Uterus (tissue), 2 donors: ENCODE results near the gene POU3F3.

Source experiments
- POLR2A ChIP-seq, 2 donors: fragments of 450-650 bp; IDR thresholded peaks; one replicate each; pipeline ENCODE4 v1.6.1; 2016; ENCODE audit warnings: antibody characterized with exemption in 2 of 2, mild to moderate bottlenecking in 1 of 2, moderate library complexity in 1 of 2
- TF ChIP-seq, protein P1 (sequence below), 4 experiments: fragments of 200-600 bp in 2 of 4; fragments of 450-650 bp in 2 of 4; sonication (generic) in 2 of 4; IDR thresholded peaks; one replicate each; pipeline ENCODE4 v1.5.1; 2016 to 2019; ENCODE audit warnings: antibody characterized with exemption in 4 of 4, mild to moderate bottlenecking in 2 of 4, moderate library complexity in 1 of 4

GRCh38 chr2:104850361-104851290 is 3.3 kb upstream of the POU3F3 start:
- TF ChIP-seq, protein P1, sequence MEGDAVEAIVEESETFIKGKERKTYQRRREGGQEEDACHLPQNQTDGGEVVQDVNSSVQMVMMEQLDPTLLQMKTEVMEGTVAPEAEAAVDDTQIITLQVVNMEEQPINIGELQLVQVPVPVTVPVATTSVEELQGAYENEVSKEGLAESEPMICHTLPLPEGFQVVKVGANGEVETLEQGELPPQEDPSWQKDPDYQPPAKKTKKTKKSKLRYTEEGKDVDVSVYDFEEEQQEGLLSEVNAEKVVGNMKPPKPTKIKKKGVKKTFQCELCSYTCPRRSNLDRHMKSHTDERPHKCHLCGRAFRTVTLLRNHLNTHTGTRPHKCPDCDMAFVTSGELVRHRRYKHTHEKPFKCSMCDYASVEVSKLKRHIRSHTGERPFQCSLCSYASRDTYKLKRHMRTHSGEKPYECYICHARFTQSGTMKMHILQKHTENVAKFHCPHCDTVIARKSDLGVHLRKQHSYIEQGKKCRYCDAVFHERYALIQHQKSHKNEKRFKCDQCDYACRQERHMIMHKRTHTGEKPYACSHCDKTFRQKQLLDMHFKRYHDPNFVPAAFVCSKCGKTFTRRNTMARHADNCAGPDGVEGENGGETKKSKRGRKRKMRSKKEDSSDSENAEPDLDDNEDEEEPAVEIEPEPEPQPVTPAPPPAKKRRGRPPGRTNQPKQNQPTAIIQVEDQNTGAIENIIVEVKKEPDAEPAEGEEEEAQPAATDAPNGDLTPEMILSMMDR (IDR thresholded peaks at IDR 0.05) = no peak
- no peak for TF ChIP-seq POLR2A (IDR thresholded peaks at IDR 0.05)
